Mesenteric fat pad (tissue), 1 donor: ENCODE measurements around the gene TP53TG3D. TPM values are rescaled to one million over a fixed set of nuclear protein-coding genes. Genes with fewer than 3 reads are reported as not detected.
A peak's percentile ranks its signal among the peaks of the same experiment; 100 is the strongest.
"Not testable (repeated sequence)": the region's sequence is repeated elsewhere in the genome, so short reads cannot be mapped to it uniquely, and the experiment has no call there.

Experiments used
- DNase-seq: peaks from one replicate; pipeline ENCODE4 v3.0.0-alpha.2; 2020; ENCODE audit warnings: low spot score
- long read RNA-seq: library from polyadenylated mRNA; unstranded; transcript quantifications from one replicate; pipeline ENCODE4 v2.0.0, GENCODE V29; 2020
- total RNA-seq: library from RNA; stranded (reverse); fragmentation: NEBNext Ultra II Directional; extraction: Animal tissue kit (Norgen Biotek cat#: 25700); gene quantifications from one replicate; pipeline ENCODE4 v1.2.1, GENCODE V29; 2021
- donor health status: DM: yes; HTN: yes; CAD: no.

The TP53TG3D gene
- total RNA-seq = not detected
- long read RNA-seq = 0 reads

- not testable (repeated sequence) for DNase-seq
Measured at GRCh38 chr16:32252986-32253385, at the start of gene TP53TG3D. Gene TP53TG3D, plus strand, starts transcription at chr16:32253286. Its CDS starts 68 bp downstream, at chr16:32253354.

DNA sequence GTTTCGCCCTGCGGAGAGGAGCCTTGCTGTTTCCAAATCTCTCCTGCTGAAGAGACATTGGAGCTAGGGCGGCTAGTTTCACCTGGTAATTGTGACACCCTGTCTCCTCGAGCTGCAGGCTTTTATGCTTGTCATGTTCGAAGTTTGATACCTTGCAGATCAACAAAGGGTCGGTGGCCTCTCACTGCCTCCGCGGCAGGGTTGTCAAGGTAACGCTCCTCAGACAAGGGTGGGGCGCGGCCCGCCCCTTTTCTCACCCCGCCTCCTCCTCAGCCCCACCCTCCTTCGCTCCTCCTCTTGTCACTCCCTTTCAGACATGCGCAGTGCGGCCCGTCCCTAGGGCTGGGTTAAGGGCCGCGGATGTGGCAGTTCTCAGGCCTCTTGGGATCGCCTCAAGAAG lies 421 bp downstream of the TP53TG3D start:
- DNase-seq = not testable (repeated sequence)

DNA sequence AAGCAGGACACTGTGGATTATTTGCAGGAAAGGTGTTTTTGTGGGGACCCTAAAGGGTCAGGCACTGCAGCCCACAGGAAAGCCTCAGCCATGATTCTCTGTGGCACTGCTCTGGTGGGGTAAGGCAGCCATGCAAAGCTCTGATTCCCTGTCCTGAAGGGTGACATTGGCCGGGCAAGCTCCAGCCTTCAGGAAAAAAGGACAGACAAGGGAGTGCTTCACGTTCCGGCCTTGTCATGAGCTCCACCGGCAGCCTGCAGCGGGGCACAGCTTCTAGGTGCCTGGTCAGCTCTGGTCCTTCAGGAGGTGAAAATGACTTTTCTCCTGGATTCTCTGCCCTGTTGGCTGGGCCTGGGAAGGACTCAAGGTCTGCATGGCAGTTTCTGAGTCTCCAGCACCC lies 8.4 kb downstream of the TP53TG3D start:
- not testable (repeated sequence) for DNase-seq

DNA sequence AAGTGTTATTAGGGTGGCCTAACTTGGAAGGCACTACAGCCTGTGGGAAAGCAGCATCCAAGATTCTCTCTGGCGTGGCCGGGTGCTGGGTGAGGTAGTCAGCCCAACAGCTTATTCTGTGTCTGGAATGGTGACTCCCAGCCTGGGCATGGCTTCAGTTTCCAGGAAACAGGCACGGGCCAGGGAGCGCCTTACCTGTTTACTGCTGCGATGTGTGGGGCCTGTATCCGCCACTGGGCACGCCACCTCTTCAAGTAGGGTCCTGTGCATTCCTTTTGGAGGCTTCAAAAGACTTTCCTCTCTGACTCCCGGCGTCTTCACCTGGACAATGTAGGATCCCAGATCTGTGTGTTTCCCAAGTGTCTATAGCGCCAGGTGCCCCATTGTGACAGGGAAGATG lies 10.5 kb downstream of the TP53TG3D start:
- DNase-seq = not testable (repeated sequence)

GRCh38 chr16:32281910-32282309 lies 28.8 kb downstream of the TP53TG3D start:
- not testable (repeated sequence) for DNase-seq

DNA sequence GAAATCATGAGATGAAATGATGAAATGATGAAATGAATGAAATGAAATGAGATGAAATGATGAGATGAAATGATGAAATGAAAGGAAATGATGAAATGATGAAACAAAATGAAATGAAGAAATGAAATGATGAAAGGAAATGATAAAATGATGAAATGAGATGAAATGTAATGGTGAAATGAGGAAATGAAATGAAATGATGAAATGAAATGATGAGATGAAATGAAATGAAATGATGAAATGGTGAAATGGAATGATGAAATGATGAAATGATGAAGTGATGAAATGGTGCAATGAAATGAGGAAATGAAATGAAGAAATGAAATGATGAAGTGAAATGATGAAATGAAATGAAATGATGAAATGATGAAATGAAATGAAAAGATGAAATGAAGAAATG lies 29.9 kb downstream of the TP53TG3D start:
- DNase-seq = not testable (repeated sequence)

DNA sequence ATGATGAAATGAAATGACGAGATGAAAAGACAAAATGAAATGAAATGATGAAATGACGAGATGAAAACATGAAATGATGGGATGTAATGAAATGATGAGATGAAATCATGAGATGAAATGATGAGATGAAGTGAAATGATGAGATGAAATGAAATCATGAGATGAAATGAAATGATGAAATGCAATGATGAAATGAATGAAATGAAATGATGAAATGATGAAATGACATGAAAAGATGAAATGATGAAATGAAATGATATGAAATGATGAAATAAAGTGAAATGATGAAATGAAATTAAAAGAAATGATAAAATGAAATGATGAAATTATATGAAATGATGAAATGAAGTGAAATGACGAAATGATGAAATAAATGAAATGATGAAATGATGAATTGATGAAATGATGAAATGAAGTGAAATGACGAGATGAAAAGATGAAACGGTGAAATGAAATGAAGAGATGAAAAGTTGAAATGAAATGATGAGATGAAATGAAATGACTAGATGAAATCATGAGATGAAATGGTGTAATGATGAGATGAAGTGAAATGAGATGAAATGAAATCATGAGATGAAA lies 30.9 kb downstream of the TP53TG3D start:
- not testable (repeated sequence) for DNase-seq

- peak; percentile 85 for DNase-seq
Measured at GRCh38 chr16:32284800-32285796, 32.0 kb downstream of the TP53TG3D start.

DNA sequence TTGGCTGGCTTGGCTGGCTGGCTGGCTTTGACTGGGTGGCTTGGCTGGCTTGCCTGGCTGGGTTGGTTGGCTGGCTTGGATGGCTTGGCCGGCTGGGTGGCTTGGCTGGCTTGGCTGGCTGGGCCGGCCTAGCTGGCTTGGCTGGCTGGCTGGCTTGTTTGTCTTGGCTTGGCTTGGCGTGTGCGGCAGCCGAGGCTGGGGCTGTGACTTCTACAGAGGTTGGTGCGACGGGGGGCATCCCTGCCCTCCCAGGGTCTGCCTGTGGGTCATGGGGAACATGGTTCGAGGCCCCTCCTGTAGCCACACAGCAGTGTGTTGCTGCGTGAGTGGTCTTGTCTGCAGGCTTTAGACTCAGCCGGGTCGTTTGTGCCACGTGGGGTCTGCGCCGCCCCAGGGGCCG lies 33.1 kb downstream of the TP53TG3D start:
- DNase-seq = peak; percentile 75

DNA sequence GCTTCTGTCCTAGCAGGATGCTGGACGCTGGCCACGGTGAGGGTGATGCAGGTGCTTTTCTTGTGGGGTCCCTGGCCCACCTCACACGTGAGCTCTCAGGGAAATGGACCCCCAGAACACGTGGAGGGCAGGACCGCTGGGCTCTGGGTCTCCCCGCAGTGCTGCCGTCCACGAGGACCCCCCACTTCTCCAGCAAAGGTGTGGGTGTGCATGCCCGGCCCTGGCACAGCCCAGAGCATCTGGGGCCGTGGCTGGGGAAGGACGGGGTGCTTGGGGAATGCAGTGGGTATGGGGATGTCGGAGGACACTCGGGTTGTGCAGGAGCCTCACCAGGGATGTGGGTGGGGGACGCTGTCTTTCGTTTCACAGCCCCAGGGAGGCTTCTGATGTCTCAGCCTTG lies 34.7 kb downstream of the TP53TG3D start:
- peak; percentile 41 for DNase-seq

- DNase-seq = not testable (repeated sequence)
Measured at GRCh38 chr16:32289197-32289596, 36.1 kb downstream of the TP53TG3D start.

GRCh38 chr16:32302776-32303175 lies 49.7 kb downstream of the TP53TG3D start:
- not testable (repeated sequence) for DNase-seq
